Keratinocyte (primary cell): ENCODE data around the gene SSH2. TPM values are rescaled to one million over a fixed set of nuclear protein-coding genes. Genes with fewer than 3 reads are reported as not detected.
A peak's percentile ranks its signal among the peaks of the same experiment; 100 is the strongest.

Experiments
- DNase-seq: peaks from one replicate; pipeline ENCODE4 v3.0.0-alpha.2; 2011; ENCODE audit warnings: low read depth, missing footprints, low spot score
- FAIRE-seq: peaks from 2 replicates; lab custom pipeline; 2011; peaks lifted over from hg19 to GRCh38; lab: Jason Lieb, UNC
- H2AFZ ChIP-seq: 2 replicates; pipeline ENCODE4 v1.6.0; 2012; ENCODE audit warnings: low read length, control low read depth, inconsistent platforms; ENCODE audit not compliant: control insufficient read depth
- H3K27ac ChIP-seq: 2 replicates; pipeline ENCODE4 v1.5.1; 2011; ENCODE audit warnings: low read length; ENCODE audit not compliant: control insufficient read depth, insufficient read depth
- H3K27me3 ChIP-seq: 3 replicates; pipeline ENCODE4 v1.6.0; 2011; ENCODE audit warnings: low read length; ENCODE audit not compliant: control insufficient read depth, insufficient read depth; ENCODE audit errors: extremely low read depth
- H3K36me3 ChIP-seq, 2 experiments: 2 replicates in 1 of 2; 3 replicates in 1 of 2; pipeline ENCODE4 v1.5.1; 2011; ENCODE audit warnings: low read length in 2 of 2, mild to moderate bottlenecking in 1 of 2; ENCODE audit not compliant: control insufficient read depth in 2 of 2, insufficient read depth in 2 of 2; ENCODE audit errors: extremely low read depth in 1 of 2
- H3K4me1 ChIP-seq: 3 replicates; pipeline ENCODE4 v1.5.1; 2011; ENCODE audit warnings: low read length; ENCODE audit not compliant: control insufficient read depth, insufficient read depth; ENCODE audit errors: extremely low read depth
- H3K4me2 ChIP-seq: 3 replicates; pipeline ENCODE4 v1.6.0; 2011; ENCODE audit warnings: low read depth, low read length; ENCODE audit not compliant: control insufficient read depth, insufficient read depth; ENCODE audit errors: extremely low read depth
- H3K4me3 ChIP-seq, 3 experiments: fragments of 200-600 bp in 1 of 3; sonication (generic) in 1 of 3; 2 replicates in 2 of 3; 3 replicates in 1 of 3; pipeline ENCODE4 v1.5.1; 2011 to 2016; ENCODE audit warnings: low read length in 3 of 3, mild to moderate bottlenecking in 3 of 3, control low read depth in 2 of 3, inconsistent platforms in 1 of 3, low read depth in 1 of 3, mixed read lengths in 1 of 3, mixed run types in 1 of 3, moderate library complexity in 1 of 3; ENCODE audit not compliant: control insufficient read depth in 2 of 3, insufficient read depth in 2 of 3; ENCODE audit errors: extremely low read depth in 1 of 3
- H3K79me2 ChIP-seq: 2 replicates; pipeline ENCODE4 v1.6.0; 2012; ENCODE audit warnings: low read length; ENCODE audit not compliant: control insufficient read depth, insufficient read depth
- H3K9ac ChIP-seq: 3 replicates; pipeline ENCODE4 v1.6.0; 2011; ENCODE audit warnings: low read length; ENCODE audit not compliant: control insufficient read depth, insufficient read depth; ENCODE audit errors: extremely low read depth
- H3K9me1 ChIP-seq: 3 replicates; pipeline ENCODE4 v1.6.0; 2011; ENCODE audit warnings: low read length; ENCODE audit not compliant: control insufficient read depth, insufficient read depth; ENCODE audit errors: extremely low read depth
- H3K9me3 ChIP-seq: 2 replicates; pipeline ENCODE4 v1.5.1; 2012; ENCODE audit warnings: low read depth, low read length; ENCODE audit not compliant: control insufficient read depth
- H4K20me1 ChIP-seq: 3 replicates; pipeline ENCODE4 v1.6.0; 2011; ENCODE audit warnings: low read length; ENCODE audit not compliant: control insufficient read depth, insufficient read depth; ENCODE audit errors: extremely low read depth
- EZH2 ChIP-seq: IDR thresholded peaks from one replicate; pipeline ENCODE4 v1.6.1; 2012; ENCODE audit warnings: inconsistent platforms, mild to moderate bottlenecking, low read length, moderate library complexity
- dilution Hi-C: fragments of 300-500 bp; cut with MboI; formaldehyde crosslinking; loops from one replicate; pipeline ENCODE4 v1.7.0; 2020; ENCODE audit warnings: low sequenced_read_pairs; ENCODE audit not compliant: extremely low pct_ligation_motif_present
- polyA plus RNA-seq, 5 experiments: library from polyadenylated mRNA; depleted of rRNA in 3 of 5; stranded (reverse) in 3 of 5; stranded (forward) in 1 of 5; unstranded in 1 of 5; fragments of >200 nt; gene quantifications; 1 replicate in 1 of 5; 2 replicates in 3 of 5; 3 replicates in 1 of 5; pipeline versions ENCODE4 v1.2.1 to v1.2.3, GENCODE V29; 2011 to 2012; ENCODE audit warnings: missing spikeins in 2 of 5, low read depth in 1 of 5, low replicate concordance in 1 of 5
- TF ChIP-seq, protein P1 (sequence below), 3 experiments: IDR thresholded peaks in 1 of 3; conservative IDR thresholded peaks in 1 of 3; optimal IDR thresholded peaks in 1 of 3; 2 replicates in 2 of 3; 3 replicates in 1 of 3; pipeline versions ENCODE3 to v1.5.1; 2011; ENCODE audit warnings: low read length in 3 of 3, mild to moderate bottlenecking in 3 of 3, moderate library complexity in 2 of 3, control low read depth in 1 of 3, inconsistent platforms in 1 of 3; ENCODE audit not compliant: insufficient read depth in 2 of 3; ENCODE audit errors: extremely low read depth in 1 of 3

SSH2 gene
- polyA plus RNA-seq, 1 donor (not counting 4 experiments of a cell fraction or from before 2014, with no cell fraction given) = 13.9 TPM

DNA sequence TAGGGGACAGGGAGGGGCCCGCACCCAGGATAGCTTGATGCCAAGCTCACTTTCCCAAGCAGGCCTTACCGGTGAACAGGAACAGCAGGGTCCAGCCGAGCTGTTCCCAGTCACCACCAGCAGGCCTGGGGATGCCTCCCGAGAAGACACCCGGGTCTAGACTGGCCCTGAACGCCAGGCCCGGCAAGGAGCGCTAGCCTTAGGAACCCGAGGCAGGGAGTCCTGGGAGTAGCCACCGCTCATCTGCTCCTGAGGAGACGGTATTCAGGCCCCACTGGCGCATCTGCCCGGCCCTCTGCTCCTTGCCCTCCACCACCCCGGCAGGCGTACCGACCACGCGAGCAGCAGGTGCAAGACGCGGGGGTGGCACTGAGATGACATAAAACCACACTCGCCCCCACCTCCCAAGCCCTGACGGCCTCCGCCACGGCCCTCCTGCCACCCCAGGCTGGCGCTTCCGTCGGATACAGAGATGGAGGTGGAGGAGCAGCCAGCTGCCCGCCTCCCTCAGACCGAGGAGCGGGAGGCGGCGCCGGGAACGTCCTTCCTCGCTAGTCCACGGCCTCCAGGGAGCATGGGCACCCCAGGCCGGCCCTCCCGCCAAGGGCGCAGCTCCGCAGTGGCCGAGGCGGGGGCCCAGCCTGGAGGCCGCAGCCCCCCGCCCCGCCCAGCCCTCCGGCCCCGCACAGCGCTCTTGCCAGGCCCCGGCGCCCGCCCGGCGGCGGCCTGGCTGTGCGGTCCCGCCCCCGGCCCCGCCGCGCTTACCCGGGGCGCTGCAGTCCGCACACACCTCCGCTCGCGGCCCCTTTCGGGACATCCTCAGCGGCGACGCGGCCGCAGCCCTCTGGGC is 341.2 kb downstream of the SSH2 start:
- FAIRE-seq (no peak), DNase-seq (no peak)
- Histone ChIP-seq H3K9me1 (peaks cover 15% of the 10 kb centered on the region), H3K4me1 (peaks cover 74% of the 10 kb centered on the region), H3K36me3 (peaks cover 3 to 5% of the 10 kb centered on the region in 2 experiments), H3K9me3 (no peaks in the 10 kb centered on the region), H3K4me3 (peak overlapping the region; percentile 81 to 92 (median 85)), H2AFZ (no peak overlapping the region), H4K20me1 (peaks cover 19% of the 10 kb centered on the region), H3K4me2 (peak overlapping the region; percentile 97), H3K79me2 (peaks cover 49% of the 10 kb centered on the region), H3K27me3 (no peaks in the 10 kb centered on the region), H3K9ac (peak overlapping the region; percentile 78), H3K27ac (peak overlapping the region; percentile 64)
- dilution Hi-C loops = no loop called here
- no peak for TF ChIP-seq EZH2
- TF ChIP-seq, protein P1, sequence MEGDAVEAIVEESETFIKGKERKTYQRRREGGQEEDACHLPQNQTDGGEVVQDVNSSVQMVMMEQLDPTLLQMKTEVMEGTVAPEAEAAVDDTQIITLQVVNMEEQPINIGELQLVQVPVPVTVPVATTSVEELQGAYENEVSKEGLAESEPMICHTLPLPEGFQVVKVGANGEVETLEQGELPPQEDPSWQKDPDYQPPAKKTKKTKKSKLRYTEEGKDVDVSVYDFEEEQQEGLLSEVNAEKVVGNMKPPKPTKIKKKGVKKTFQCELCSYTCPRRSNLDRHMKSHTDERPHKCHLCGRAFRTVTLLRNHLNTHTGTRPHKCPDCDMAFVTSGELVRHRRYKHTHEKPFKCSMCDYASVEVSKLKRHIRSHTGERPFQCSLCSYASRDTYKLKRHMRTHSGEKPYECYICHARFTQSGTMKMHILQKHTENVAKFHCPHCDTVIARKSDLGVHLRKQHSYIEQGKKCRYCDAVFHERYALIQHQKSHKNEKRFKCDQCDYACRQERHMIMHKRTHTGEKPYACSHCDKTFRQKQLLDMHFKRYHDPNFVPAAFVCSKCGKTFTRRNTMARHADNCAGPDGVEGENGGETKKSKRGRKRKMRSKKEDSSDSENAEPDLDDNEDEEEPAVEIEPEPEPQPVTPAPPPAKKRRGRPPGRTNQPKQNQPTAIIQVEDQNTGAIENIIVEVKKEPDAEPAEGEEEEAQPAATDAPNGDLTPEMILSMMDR (optimal IDR thresholded peaks at IDR 0.05 in 1 of 3, IDR thresholded peaks at IDR 0.05 in 1 of 3, conservative IDR thresholded peaks at IDR 0.05 in 1 of 3; ENCODE audit: extremely low read depth in 1 of 3, insufficient read depth in 2 of 3, low read length in 3 of 3) = no peak

DNA sequence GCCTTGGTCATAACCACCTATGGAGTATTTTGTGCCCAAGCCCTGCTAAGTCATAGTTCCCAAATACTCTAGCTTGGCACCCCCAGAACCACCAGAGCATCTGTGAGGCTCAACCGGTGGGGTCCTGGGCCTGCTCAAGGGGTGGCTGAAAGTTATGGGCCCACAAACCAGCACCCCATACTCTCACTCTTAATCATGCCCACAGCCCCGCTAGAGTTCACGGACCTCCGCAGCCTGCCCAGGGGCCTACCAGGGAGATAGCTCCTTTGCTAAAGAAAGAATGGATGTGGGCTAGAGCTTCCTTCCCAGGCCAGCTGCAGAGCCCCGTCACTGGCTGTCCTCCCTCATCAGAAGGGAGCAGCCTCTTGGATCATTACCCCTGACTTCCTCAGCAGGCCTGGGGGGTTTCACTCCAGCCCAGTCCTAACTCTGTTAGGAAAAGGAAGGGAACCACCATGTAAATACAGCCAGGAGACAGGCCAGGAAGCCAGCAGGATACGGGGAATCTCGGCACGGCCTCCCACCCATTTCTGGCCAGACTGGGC is 341.9 kb downstream of the SSH2 start:
- Histone ChIP-seq H3K9me1 (peaks cover 17% of the 10 kb centered on the region), H3K4me2 (peak overlapping the region; percentile 97), H3K79me2 (peaks cover 54% of the 10 kb centered on the region), H3K4me3 (peak overlapping the region; percentile 81 to 92 (median 85)), H3K27me3 (no peaks in the 10 kb centered on the region), H3K36me3 (peaks cover 5 to 7% of the 10 kb centered on the region in 2 experiments), H3K4me1 (peaks cover 81% of the 10 kb centered on the region), H4K20me1 (peaks cover 23% of the 10 kb centered on the region), H3K9ac (peak overlapping the region; percentile 78), H3K27ac (peak overlapping the region; percentile 64), H2AFZ (no peak overlapping the region), H3K9me3 (no peaks in the 10 kb centered on the region)
- DNase-seq (no peak), FAIRE-seq (no peak)
- TF ChIP-seq, protein P1 (optimal IDR thresholded peaks at IDR 0.05 in 1 of 3, IDR thresholded peaks at IDR 0.05 in 1 of 3, conservative IDR thresholded peaks at IDR 0.05 in 1 of 3; ENCODE audit: extremely low read depth in 1 of 3, insufficient read depth in 2 of 3, low read length in 3 of 3) = no peak
- no peak for TF ChIP-seq EZH2
- dilution Hi-C loops = no loop called here
